Activated T-helper 1 cell treated with anti-CD3 and anti-CD28 coated beads, Interleukin-12 subunit alpha, Interleukin-12 subunit beta, Interleukin-2, Interleukin-4 antibody, amounts not matched to agents 30 ng/mL and 10 ng/mL and 1 ng/mL, durations not matched to agents 14 hours and 24 hours and 36 hours (primary cell): ENCODE results near the gene IMMT. TPM values are rescaled to one million over a fixed set of nuclear protein-coding genes. Genes with fewer than 3 reads are reported as not detected.
"Not testable (repeated sequence)": the region's sequence is repeated elsewhere in the genome, so short reads cannot be mapped to it uniquely, and the experiment has no call there.

Experiments used
- DNase-seq: peaks from one replicate; pipeline ENCODE4 v3.0.0; 2021; ENCODE audit warnings: low spot score
- H3K27ac Mint-ChIP-seq: one replicate; pipeline ENCODE4 v1.8.0; 2021; ENCODE audit warnings: mild to moderate bottlenecking, mixed read lengths
- H3K27me3 Mint-ChIP-seq: one replicate; pipeline ENCODE4 v1.8.0; 2022; ENCODE audit warnings: mild to moderate bottlenecking, moderate library complexity, mixed read lengths; ENCODE audit not compliant: insufficient read depth
- H3K36me3 Mint-ChIP-seq: one replicate; pipeline ENCODE4 v1.8.0; 2021; ENCODE audit warnings: low read depth, mixed read lengths
- H3K4me1 Mint-ChIP-seq: one replicate; pipeline ENCODE4 v1.8.0; 2021; ENCODE audit warnings: low read depth, mixed read lengths
- H3K4me3 Mint-ChIP-seq: one replicate; pipeline ENCODE4 v1.8.0; 2021; ENCODE audit warnings: mild to moderate bottlenecking, moderate library complexity, mixed read lengths
- H3K9me3 Mint-ChIP-seq: one replicate; pipeline ENCODE4 v1.8.0; 2021; ENCODE audit warnings: mixed read lengths
- intact Hi-C: fragments of 100-400 bp; cut with micrococcal nuclease; formaldehyde crosslinking; loops from one replicate; pipeline ENCODE4 v1.15.1; 2024
- total RNA-seq: library from RNA; stranded (reverse); gene quantifications from 2 replicates; pipeline ENCODE4 v1.2.3, GENCODE V29; 2022

The IMMT gene
- total RNA-seq, 1 donor from 2014 or later: 164 TPM

GRCh38 chr2:86204458-86204857 is 9.2 kb upstream of the IMMT start:
- Mint-ChIP-seq H3K27me3 (no peaks in the 10 kb centered on the region), H3K9me3 (no peaks in the 10 kb centered on the region), H3K36me3 (peaks cover 22% of the 10 kb centered on the region), H3K4me3 (no peak overlapping the region), H3K27ac (no peak overlapping the region), H3K4me1 (peaks cover 28% of the 10 kb centered on the region)
- intact Hi-C loops: no loop called here
- DNase-seq: no peak

GRCh38 chr2:86203614-86204013 is 8.4 kb upstream of the IMMT start:
- H3K36me3 Mint-ChIP-seq: peaks cover 19% of the 10 kb centered on the region
- DNase-seq: no peak
- H3K4me3 Mint-ChIP-seq: no peak overlapping the region
- H3K4me1 Mint-ChIP-seq: peaks cover 28% of the 10 kb centered on the region
- intact Hi-C loops: no loop called here
- no peaks in the 10 kb centered on the region for H3K27me3 Mint-ChIP-seq
- no peaks in the 10 kb centered on the region for H3K9me3 Mint-ChIP-seq
- no peak overlapping the region for H3K27ac Mint-ChIP-seq

- H3K4me1 Mint-ChIP-seq: peaks cover 28% of the 10 kb centered on the region
- intact Hi-C loops: no loop called here
- H3K9me3 Mint-ChIP-seq: no peaks in the 10 kb centered on the region
- H3K4me3 Mint-ChIP-seq: no peak overlapping the region
- H3K27ac Mint-ChIP-seq: no peak overlapping the region
- no peaks in the 10 kb centered on the region for H3K27me3 Mint-ChIP-seq
- no peak for DNase-seq
- H3K36me3 Mint-ChIP-seq: peaks cover 18% of the 10 kb centered on the region
Measured at GRCh38 chr2:86202702-86203101, 7.4 kb upstream of the IMMT start.

- DNase-seq: no peak
- Mint-ChIP-seq H3K27ac (no peak overlapping the region), H3K4me1 (peaks cover 28% of the 10 kb centered on the region), H3K36me3 (peaks cover 17% of the 10 kb centered on the region), H3K4me3 (no peak overlapping the region), H3K9me3 (no peaks in the 10 kb centered on the region), H3K27me3 (no peaks in the 10 kb centered on the region)
- intact Hi-C loops: no loop called here
Measured at GRCh38 chr2:86202336-86202692, 7.1 kb upstream of the IMMT start.

GRCh38 chr2:86201671-86202335 is 6.5 kb upstream of the IMMT start:
- no peak for DNase-seq
- Mint-ChIP-seq H3K27me3 (no peaks in the 10 kb centered on the region), H3K9me3 (no peaks in the 10 kb centered on the region), H3K4me1 (peaks cover 32% of the 10 kb centered on the region), H3K4me3 (peak overlapping the region; percentile 46), H3K27ac (no peak overlapping the region), H3K36me3 (peaks cover 14% of the 10 kb centered on the region)
- intact Hi-C loops: no loop called here

GRCh38 chr2:86200564-86200963 is 5.3 kb upstream of the IMMT start:
- not testable (repeated sequence) for H3K36me3 Mint-ChIP-seq, DNase-seq, H3K27ac Mint-ChIP-seq, H3K9me3 Mint-ChIP-seq, H3K27me3 Mint-ChIP-seq
- peaks cover 36% of the 10 kb centered on the region for H3K4me1 Mint-ChIP-seq
- peak overlapping the region; percentile 97 for H3K4me3 Mint-ChIP-seq
- intact Hi-C loops: loop anchor here (1.0 kb wide), 1 partner anchor 242 kb away; no protein-coding TSS in a partner anchor

- H3K27me3 Mint-ChIP-seq: no peaks in the 10 kb centered on the region
- peak overlapping the region; percentile 99 for H3K27ac Mint-ChIP-seq
- H3K9me3 Mint-ChIP-seq: no peaks in the 10 kb centered on the region
- DNase-seq: no peak
- peaks cover 37% of the 10 kb centered on the region for H3K4me1 Mint-ChIP-seq
- peak overlapping the region; percentile 97 for H3K4me3 Mint-ChIP-seq
- H3K36me3 Mint-ChIP-seq: peaks cover 10% of the 10 kb centered on the region
- intact Hi-C loops: loop anchor here (1.0 to 10.0 kb wide), 11 partner anchors 75 to 873 kb away; partner anchors contain the start of genes ELMOD3, POLR1A, RETSAT and RNF103
Measured at GRCh38 chr2:86199834-86200177, 4.5 kb upstream of the IMMT start.

GRCh38 chr2:86195808-86196387 is 636 bp upstream of the IMMT start:
- Mint-ChIP-seq H3K4me1 (peaks cover 47% of the 10 kb centered on the region), H3K27me3 (no peaks in the 10 kb centered on the region)

GRCh38 chr2:86194751-86195054 is 559 bp downstream of the IMMT start:
- no peaks in the 10 kb centered on the region for H3K9me3 Mint-ChIP-seq
- H3K4me3 Mint-ChIP-seq: peak overlapping the region; percentile 99
- intact Hi-C loops: loop anchor here (1.0 to 10.0 kb wide), 12 partner anchors 9 to 867 kb away; partner anchors contain the start of genes CHMP3, ELMOD3, PTCD3 and RETSAT
- H3K36me3 Mint-ChIP-seq: peaks cover 24% of the 10 kb centered on the region
- DNase-seq: no peak
- peaks cover 48% of the 10 kb centered on the region for H3K4me1 Mint-ChIP-seq
- peak overlapping the region; percentile 93 for H3K27ac Mint-ChIP-seq
- H3K27me3 Mint-ChIP-seq: no peaks in the 10 kb centered on the region

More at GRCh38 chr2:86195808-86196387, 636 bp upstream of the IMMT start:
- peak overlapping the region; percentile 93 for H3K27ac Mint-ChIP-seq
- intact Hi-C loops: loop anchor here (1.0 to 10.0 kb wide), 11 partner anchors 90 to 869 kb away; partner anchors contain the start of genes CHMP3, ELMOD3, PTCD3 and RETSAT
- peaks cover 15% of the 10 kb centered on the region for H3K36me3 Mint-ChIP-seq
- H3K9me3 Mint-ChIP-seq: no peaks in the 10 kb centered on the region
- H3K4me3 Mint-ChIP-seq: peak overlapping the region; percentile 99
- no peak for DNase-seq

- H3K27ac Mint-ChIP-seq: no peak overlapping the region
- H3K9me3 Mint-ChIP-seq: no peaks in the 10 kb centered on the region
- intact Hi-C loops: loop anchor here (1.0 to 10.0 kb wide), 4 partner anchors 9 to 839 kb away; partner anchors contain the start of genes ELMOD3, RETSAT, RNF103 and ST3GAL5
- peaks cover 54% of the 10 kb centered on the region for H3K4me1 Mint-ChIP-seq
- peak overlapping the region; percentile 99 for H3K4me3 Mint-ChIP-seq
- no peak for DNase-seq
- H3K36me3 Mint-ChIP-seq: peaks cover 25% of the 10 kb centered on the region
- no peaks in the 10 kb centered on the region for H3K27me3 Mint-ChIP-seq
Measured at GRCh38 chr2:86193901-86194567, 1.2 kb downstream of the IMMT start.

GRCh38 chr2:86189782-86190416 is 5.4 kb downstream of the IMMT start:
- intact Hi-C loops: loop anchor here (10.0 kb wide), 2 partner anchors 305 to 835 kb away; partner anchors contain the start of genes ELMOD3, RETSAT and ST3GAL5
- Mint-ChIP-seq H3K4me1 (peaks cover 81% of the 10 kb centered on the region), H3K9me3 (no peaks in the 10 kb centered on the region), H3K27ac (no peak overlapping the region), H3K36me3 (peaks cover 36% of the 10 kb centered on the region), H3K27me3 (no peaks in the 10 kb centered on the region), H3K4me3 (no peak overlapping the region)
- DNase-seq: no peak

- no peaks in the 10 kb centered on the region for H3K9me3 Mint-ChIP-seq
- H3K4me1 Mint-ChIP-seq: peaks cover 75% of the 10 kb centered on the region
- H3K4me3 Mint-ChIP-seq: peak overlapping the region; percentile 57
- no peak for DNase-seq
- H3K36me3 Mint-ChIP-seq: peaks cover 26% of the 10 kb centered on the region
- H3K27me3 Mint-ChIP-seq: no peaks in the 10 kb centered on the region
- intact Hi-C loops: no loop called here
- peak overlapping the region; percentile 92 for H3K27ac Mint-ChIP-seq
Measured at GRCh38 chr2:86186431-86186830, 8.8 kb downstream of the IMMT start.
